Memory B cell (primary cell): ENCODE measurements around the gene MAGI2.

Experiments
- ATAC-seq: fragments of 150-1000 bp; cut with Tn5 transposase; 2 replicates; pipeline ENCODE4 v1.10.0; 2021; ENCODE audit warnings: low read depth, mild to moderate bottlenecking, moderate library complexity
- DNase-seq, 2 donors: peaks; one replicate each; pipeline ENCODE4 v3.0.0; 2022; ENCODE audit warnings: low spot score in 2 of 2
- H3K27ac Mint-ChIP-seq: one replicate; pipeline ENCODE4 v1.8.0; 2022; ENCODE audit warnings: mild to moderate bottlenecking, moderate library complexity, mixed read lengths
- H3K27me3 Mint-ChIP-seq: one replicate; pipeline ENCODE4 v1.8.0; 2022; ENCODE audit warnings: mixed read lengths
- H3K36me3 Mint-ChIP-seq: one replicate; pipeline ENCODE4 v1.8.0; 2022; ENCODE audit warnings: mild to moderate bottlenecking, mixed read lengths
- H3K4me1 Mint-ChIP-seq: one replicate; pipeline ENCODE4 v1.8.0; 2022; ENCODE audit warnings: mixed read lengths
- H3K4me3 Mint-ChIP-seq: one replicate; pipeline ENCODE4 v1.8.0; 2022; ENCODE audit warnings: mild to moderate bottlenecking, moderate library complexity, mixed read lengths
- H3K9me3 Mint-ChIP-seq: one replicate; pipeline ENCODE4 v1.8.0; 2022; ENCODE audit warnings: mixed read lengths

The MAGI2 gene

DNA sequence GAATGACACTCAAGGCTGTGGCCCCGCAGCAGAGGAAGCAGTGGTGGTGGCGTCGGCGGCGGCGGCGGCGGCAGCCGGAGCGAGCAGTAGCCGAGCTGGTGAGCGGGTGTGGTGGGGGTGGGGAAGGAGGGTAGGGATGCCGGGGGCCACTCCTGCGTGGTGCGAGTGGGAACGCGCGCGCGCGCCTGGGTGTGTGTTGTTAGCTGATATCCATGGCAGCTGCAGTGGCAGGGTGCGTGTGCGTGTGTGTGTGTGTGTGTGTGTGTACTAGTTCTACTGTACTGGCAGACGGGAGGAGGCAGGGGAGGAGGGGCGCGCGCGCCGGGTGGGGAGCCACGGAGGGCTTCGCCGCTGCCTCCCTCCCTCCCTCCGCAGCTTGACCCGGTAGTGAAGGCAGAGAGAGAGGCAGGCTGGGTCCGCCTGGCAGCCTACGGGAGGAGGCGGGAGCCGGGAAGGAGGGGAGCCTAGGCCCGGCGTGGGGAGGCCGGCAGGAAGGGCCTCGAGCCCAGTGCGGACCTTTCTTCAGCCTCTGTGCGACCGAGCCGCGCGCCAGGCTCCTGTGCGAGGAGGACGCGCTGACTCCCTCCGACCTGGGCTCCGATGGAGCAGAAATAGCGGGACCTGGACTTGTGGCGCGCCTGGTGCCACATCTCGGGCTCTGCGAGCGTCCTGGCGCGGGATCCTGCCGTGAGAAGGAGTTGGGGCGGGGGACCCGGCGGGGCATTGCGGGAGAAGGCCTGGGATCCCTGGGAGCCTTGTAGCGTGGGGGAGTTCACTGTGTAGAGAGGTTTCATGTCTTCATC lies at the start of gene MAGI2:
TSS of gene MAGI2 (minus strand) at position 110 of the 803 bp plus-strand sequence. CDS start 347 bp downstream, outside the sequence.
- DNase-seq (no peak), ATAC-seq (no peak)
- H3K4me1 Mint-ChIP-seq, result peaks cover 4% of the 10 kb centered on the region
- H3K36me3 Mint-ChIP-seq, result peaks cover 7% of the 10 kb centered on the region
- peaks cover 3% of the 10 kb centered on the region for H3K9me3 Mint-ChIP-seq
- no peak within 1 kb of the TSS for H3K27ac Mint-ChIP-seq
- peaks cover 15% of the 10 kb centered on the region for H3K27me3 Mint-ChIP-seq
- H3K4me3 Mint-ChIP-seq, result no peak within 1 kb of the TSS

DNA sequence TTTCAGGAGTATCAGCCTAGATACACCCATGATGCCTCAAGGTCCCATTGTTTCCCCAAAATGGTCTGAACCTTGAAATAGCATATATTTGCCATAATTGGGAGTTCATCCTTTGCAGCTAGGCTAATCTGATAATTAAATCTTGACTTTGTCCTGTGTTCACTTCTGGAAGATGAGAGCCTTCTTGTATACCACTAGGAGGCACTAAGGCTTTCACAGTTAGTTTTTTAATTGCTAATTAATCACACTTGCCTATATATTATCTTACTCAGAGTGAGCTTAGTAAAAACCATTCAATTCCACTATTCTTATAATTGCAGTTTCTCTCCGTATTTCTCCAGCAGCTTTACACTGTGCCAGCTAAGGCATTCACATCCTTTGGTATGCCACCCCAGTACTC lies 48.7 kb upstream of the MAGI2 start:
- ATAC-seq (no peak), DNase-seq (no peak)
- no peaks in the 10 kb centered on the region for H3K27me3 Mint-ChIP-seq
- H3K27ac Mint-ChIP-seq, result no peak overlapping the region
- H3K9me3 Mint-ChIP-seq, result peaks cover 5% of the 10 kb centered on the region
- no peaks in the 10 kb centered on the region for H3K4me1 Mint-ChIP-seq
- H3K36me3 Mint-ChIP-seq, result no peaks in the 10 kb centered on the region
- H3K4me3 Mint-ChIP-seq, result no peak overlapping the region

DNA sequence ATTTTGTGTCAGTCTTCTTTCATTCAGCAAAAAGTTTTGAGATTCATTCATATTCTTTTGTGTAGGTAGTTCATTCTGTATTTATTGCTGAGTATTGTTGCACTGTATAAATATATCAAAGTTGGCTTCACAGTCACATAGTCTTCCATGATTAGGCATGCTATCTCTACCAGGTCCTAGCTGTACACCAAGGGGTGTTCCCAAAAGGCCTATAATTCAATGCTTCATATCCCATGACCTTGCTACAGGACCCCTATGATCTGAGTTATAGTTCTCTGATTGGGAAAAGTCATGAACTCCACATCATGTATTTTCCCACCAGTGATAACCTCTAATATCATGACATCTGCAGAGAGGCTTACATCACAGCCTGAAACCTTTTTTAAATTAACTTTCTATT lies 47.3 kb upstream of the MAGI2 start:
- Mint-ChIP-seq H3K27ac (no peak overlapping the region), H3K27me3 (no peaks in the 10 kb centered on the region), H3K9me3 (peaks cover 4% of the 10 kb centered on the region), H3K36me3 (no peaks in the 10 kb centered on the region), H3K4me3 (no peak overlapping the region), H3K4me1 (no peaks in the 10 kb centered on the region)
- no peak for ATAC-seq
- DNase-seq, result no peak

DNA sequence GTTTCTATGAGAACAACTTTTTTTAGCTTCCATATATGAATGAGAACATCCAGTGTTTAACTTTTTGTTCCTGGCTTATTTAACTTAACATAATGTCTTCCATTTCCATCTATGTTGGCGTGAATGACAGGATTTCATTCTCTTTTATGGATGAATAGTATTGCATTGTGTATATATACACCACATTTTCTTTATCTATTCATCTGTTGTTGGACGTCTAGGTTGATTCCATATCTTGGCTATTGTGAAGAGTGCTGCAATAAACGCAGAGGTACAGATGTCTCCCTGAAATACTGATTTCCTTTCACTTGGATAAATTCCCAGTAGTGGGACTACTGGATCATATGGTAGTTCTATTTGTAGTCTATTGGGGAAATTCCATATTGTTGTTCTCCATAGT lies 44.3 kb upstream of the MAGI2 start:
- no peaks in the 10 kb centered on the region for H3K36me3 Mint-ChIP-seq
- no peaks in the 10 kb centered on the region for H3K27me3 Mint-ChIP-seq
- no peak overlapping the region for H3K27ac Mint-ChIP-seq
- no peak for ATAC-seq
- DNase-seq, result no peak
- no peaks in the 10 kb centered on the region for H3K4me1 Mint-ChIP-seq
- H3K9me3 Mint-ChIP-seq, result peaks cover 6% of the 10 kb centered on the region
- H3K4me3 Mint-ChIP-seq, result no peak overlapping the region

DNA sequence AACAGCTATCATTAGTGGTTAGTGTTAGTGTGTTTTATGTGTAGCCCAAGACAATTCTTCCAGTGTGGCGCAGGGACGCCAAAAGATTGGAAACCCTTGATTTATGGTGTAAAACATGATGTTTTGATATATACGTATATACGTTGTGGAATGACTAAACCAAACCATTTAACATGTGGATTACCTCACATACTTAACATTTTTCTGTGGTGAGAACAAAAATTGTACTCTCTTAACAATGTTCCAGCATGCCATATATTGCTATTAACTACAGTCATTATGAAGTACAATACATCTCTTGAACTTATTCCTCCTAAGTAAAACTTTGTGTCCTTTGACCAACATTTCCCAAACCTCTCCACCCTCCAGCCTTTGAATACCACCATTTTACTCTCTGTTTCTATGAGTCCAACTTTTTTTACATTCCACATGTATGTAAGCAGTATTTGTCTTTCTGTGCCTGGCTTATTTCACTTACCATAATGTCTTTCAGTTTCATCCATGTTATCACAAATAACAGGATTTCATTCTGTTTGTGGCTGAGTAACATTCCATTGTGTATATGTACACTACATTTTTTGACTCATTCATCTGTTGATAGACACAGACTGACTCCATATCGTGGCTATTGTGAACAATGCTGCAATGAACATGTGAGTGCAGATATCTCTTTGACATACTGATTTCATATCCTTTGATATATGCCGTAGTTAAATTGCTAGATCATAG lies 42.2 kb upstream of the MAGI2 start:
- H3K4me3 Mint-ChIP-seq, result no peak overlapping the region
- H3K27ac Mint-ChIP-seq, result no peak overlapping the region
- ATAC-seq (no peak), DNase-seq (no peak)
- H3K27me3 Mint-ChIP-seq, result no peaks in the 10 kb centered on the region
- H3K9me3 Mint-ChIP-seq, result peaks cover 6% of the 10 kb centered on the region
- H3K4me1 Mint-ChIP-seq, result no peaks in the 10 kb centered on the region
- H3K36me3 Mint-ChIP-seq, result no peaks in the 10 kb centered on the region

DNA sequence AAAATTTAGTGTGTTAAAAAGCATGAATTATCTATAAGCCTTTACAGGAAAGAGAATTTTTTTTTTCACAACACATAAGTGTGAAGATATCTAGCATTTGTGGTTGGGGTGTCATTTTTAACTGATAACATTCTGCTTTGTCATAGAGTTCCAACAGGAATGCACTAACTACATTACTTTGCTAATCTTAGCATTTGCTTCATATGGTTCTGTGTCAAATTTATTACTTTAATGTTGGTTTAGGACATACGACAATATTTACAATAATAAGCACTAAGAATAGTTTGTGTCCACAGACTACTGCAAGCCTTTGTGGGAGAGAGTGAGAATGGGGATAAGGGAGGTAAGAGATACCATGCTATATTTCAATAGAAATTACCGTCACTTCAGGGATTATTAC lies 40.6 kb upstream of the MAGI2 start:
- Mint-ChIP-seq H3K4me1 (no peaks in the 10 kb centered on the region), H3K9me3 (peaks cover 6% of the 10 kb centered on the region), H3K36me3 (no peaks in the 10 kb centered on the region), H3K27ac (no peak overlapping the region), H3K4me3 (no peak overlapping the region), H3K27me3 (no peaks in the 10 kb centered on the region)
- no peak for DNase-seq
- no peak for ATAC-seq

DNA sequence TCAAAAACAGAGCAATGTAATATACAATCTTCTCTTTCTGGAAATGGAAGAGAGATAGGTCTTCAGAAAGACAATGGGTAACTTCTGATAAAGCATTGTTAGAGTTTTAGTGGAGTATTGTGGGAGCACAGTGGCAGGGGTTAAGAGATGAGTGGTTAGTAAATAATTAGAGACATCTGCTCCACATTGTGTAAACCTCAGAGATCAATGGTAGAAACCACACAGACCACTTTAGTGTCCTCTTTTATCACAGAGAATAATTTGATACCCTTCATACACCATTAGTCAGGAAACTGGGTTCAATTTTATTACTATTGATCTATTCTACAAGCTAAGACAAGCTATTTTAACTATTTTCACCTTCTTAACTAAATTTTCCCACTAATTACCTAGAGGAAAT lies 35.9 kb upstream of the MAGI2 start:
- no peaks in the 10 kb centered on the region for H3K36me3 Mint-ChIP-seq
- no peak overlapping the region for H3K27ac Mint-ChIP-seq
- no peak overlapping the region for H3K4me3 Mint-ChIP-seq
- H3K4me1 Mint-ChIP-seq, result no peaks in the 10 kb centered on the region
- H3K9me3 Mint-ChIP-seq, result peaks cover 2% of the 10 kb centered on the region
- H3K27me3 Mint-ChIP-seq, result no peaks in the 10 kb centered on the region
- DNase-seq, result no peak
- no peak for ATAC-seq

DNA sequence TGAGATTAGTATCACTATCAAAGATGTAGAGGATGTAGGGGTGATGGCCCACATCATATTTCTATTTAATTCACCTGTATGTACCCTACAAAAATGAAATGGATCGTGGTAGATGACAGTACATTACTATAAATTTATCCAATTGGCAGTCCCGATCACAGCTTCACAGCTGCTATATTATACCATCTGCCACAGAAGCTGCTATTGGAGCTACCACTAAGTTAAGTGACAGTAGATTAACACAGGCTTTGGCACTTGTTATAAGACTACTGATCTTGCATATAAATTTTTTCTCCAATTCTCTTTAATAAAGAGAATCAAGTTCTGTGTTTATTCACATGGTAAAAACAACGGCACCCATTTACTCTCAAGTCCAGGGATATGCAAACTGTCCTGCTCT lies 24.9 kb upstream of the MAGI2 start:
- no peak for ATAC-seq
- DNase-seq, result no peak
- no peaks in the 10 kb centered on the region for H3K36me3 Mint-ChIP-seq

DNA sequence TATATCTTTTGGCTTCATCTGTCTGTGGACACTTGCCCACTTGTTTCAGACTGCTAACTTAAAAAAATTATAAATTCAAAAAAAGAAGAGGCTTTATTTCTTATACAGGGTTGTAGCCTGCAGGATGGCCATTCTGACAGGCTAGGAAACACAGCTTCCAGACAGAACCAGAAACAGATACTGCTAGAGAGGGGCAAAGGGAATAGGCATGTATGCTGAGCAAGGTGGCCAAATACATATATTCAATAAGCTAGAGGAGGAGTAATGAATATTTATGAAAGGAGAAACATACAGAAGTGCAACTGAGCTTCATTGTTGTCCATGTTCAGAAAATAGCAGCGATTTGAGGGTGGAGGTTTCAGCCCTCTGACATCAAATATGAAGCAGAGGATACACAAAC lies 22.0 kb upstream of the MAGI2 start:
- no peak for DNase-seq
- no peak overlapping the region for H3K27ac Mint-ChIP-seq
- H3K9me3 Mint-ChIP-seq, result no peaks in the 10 kb centered on the region
- no peaks in the 10 kb centered on the region for H3K36me3 Mint-ChIP-seq
- no peak overlapping the region for H3K4me3 Mint-ChIP-seq
- no peaks in the 10 kb centered on the region for H3K27me3 Mint-ChIP-seq
- no peak for ATAC-seq
- no peaks in the 10 kb centered on the region for H3K4me1 Mint-ChIP-seq

More for the DNA sequence above, 24.9 kb upstream of the MAGI2 start:
- no peak overlapping the region for H3K4me3 Mint-ChIP-seq
- no peaks in the 10 kb centered on the region for H3K27me3 Mint-ChIP-seq
- no peaks in the 10 kb centered on the region for H3K4me1 Mint-ChIP-seq
- H3K27ac Mint-ChIP-seq, result no peak overlapping the region
- H3K9me3 Mint-ChIP-seq, result peaks cover 2% of the 10 kb centered on the region

DNA sequence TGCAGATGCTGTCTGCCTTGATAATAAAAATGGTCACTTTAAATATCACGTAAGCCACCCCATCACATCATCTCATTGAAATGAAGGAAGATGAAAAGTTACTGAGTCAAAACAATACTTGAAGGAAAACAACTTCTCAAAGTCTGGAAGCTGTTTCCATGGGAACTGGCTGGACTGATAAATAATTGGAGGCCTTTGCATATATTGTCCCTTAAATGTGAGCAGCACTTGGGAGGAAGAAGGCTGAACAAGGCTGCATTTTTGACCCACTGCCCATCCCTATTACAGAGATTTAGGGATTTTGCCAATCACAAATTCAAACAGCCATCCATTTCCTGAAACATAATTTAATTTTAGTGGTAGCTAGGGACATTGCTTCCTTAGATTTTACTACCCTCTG lies 18.2 kb upstream of the MAGI2 start:
- no peak overlapping the region for H3K4me3 Mint-ChIP-seq
- ATAC-seq, result no peak
- H3K4me1 Mint-ChIP-seq, result no peaks in the 10 kb centered on the region
- no peak overlapping the region for H3K27ac Mint-ChIP-seq
- no peaks in the 10 kb centered on the region for H3K36me3 Mint-ChIP-seq
- DNase-seq, result no peak
- H3K9me3 Mint-ChIP-seq, result peaks cover 3% of the 10 kb centered on the region
- H3K27me3 Mint-ChIP-seq, result no peaks in the 10 kb centered on the region

DNA sequence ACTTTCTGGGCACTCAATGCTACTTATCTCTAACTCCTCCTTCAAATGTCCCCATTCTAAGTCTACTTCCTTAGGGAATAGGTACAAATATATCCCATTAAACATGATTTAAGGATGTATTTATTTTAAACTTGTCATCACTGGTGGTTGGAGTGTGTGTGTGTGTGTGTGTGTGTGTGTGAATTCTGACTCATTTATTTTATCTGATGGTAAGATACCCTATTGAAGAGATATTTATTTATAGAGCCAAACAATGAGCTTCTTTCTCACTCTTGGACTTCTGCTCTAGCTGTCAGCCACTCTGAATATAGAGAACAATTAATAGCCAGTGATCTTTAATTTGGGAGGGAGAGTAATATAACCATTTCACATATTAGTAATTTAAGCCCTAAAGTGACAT lies 17.8 kb upstream of the MAGI2 start:
- no peak for ATAC-seq
- Mint-ChIP-seq H3K9me3 (peaks cover 3% of the 10 kb centered on the region), H3K4me1 (no peaks in the 10 kb centered on the region), H3K36me3 (no peaks in the 10 kb centered on the region), H3K27me3 (no peaks in the 10 kb centered on the region), H3K4me3 (no peak overlapping the region), H3K27ac (no peak overlapping the region)
- no peak for DNase-seq

DNA sequence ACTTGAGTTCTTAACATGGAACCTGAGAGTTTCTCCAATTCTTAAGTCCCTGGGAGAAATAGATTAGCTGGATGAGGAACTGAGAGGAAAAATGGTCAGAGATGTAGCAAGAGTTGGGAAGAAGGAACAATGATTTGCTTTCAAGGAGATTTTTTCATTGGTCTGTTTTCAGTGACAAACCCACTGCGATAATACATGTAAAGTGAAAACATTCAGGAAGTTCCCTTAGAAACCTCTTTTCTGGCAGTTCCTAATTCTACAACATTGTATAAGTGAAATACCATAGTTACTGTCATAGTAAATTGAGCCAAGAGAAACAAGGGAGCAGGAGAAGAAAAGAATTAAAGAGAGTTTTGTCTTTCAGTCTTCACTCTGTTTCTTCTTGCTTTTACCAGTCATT lies 12.1 kb upstream of the MAGI2 start:
- no peak for DNase-seq
- Mint-ChIP-seq H3K4me3 (no peak overlapping the region), H3K36me3 (no peaks in the 10 kb centered on the region), H3K27ac (no peak overlapping the region), H3K9me3 (peaks cover 3% of the 10 kb centered on the region), H3K4me1 (no peaks in the 10 kb centered on the region), H3K27me3 (no peaks in the 10 kb centered on the region)
- no peak for ATAC-seq

DNA sequence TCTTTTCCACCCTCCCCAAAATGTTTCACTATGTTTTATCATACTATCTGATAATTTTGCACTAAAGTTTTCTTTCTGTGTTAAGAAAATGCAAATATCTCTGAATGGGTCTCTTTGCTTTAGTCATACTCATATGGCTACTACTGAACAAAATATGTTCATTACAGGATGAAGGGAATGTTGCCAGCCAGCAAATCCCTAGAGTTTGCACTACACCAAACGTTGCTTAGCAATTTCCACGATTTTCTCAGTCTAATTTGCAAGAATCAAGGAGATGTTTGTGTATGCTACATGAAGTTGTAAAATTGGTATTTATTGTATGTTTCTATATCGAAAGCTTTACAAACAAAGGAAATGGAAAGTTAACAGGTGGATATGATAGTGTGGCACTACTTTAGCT lies 10.6 kb upstream of the MAGI2 start:
- H3K9me3 Mint-ChIP-seq, result peaks cover 4% of the 10 kb centered on the region
- ATAC-seq, result no peak
- H3K4me1 Mint-ChIP-seq, result no peaks in the 10 kb centered on the region
- H3K27me3 Mint-ChIP-seq, result no peaks in the 10 kb centered on the region
- no peaks in the 10 kb centered on the region for H3K36me3 Mint-ChIP-seq
- no peak overlapping the region for H3K4me3 Mint-ChIP-seq
- no peak for DNase-seq
- H3K27ac Mint-ChIP-seq, result no peak overlapping the region

DNA sequence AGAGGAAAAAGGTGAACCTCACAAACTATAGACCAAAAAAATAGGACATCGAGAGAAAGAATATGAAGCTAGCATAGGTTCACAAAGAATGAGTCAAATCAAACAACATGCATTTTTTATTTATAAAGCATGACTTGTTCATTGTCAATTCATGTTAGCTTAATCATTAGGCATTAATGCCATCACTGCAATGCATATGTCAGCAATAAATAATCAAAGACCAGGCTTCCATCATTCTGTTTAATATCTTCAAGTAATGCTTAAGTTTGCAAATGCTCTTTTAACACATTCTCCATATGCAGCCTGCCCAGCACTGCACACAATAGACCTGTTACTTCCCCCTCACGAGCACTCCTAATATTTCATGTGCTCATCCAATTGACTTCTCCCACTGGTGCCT lies 8.9 kb upstream of the MAGI2 start:
- Mint-ChIP-seq H3K9me3 (peaks cover 1% of the 10 kb centered on the region), H3K27ac (no peak overlapping the region), H3K27me3 (no peaks in the 10 kb centered on the region), H3K36me3 (no peaks in the 10 kb centered on the region), H3K4me1 (no peaks in the 10 kb centered on the region), H3K4me3 (no peak overlapping the region)
- no peak for ATAC-seq
- DNase-seq, result no peak

DNA sequence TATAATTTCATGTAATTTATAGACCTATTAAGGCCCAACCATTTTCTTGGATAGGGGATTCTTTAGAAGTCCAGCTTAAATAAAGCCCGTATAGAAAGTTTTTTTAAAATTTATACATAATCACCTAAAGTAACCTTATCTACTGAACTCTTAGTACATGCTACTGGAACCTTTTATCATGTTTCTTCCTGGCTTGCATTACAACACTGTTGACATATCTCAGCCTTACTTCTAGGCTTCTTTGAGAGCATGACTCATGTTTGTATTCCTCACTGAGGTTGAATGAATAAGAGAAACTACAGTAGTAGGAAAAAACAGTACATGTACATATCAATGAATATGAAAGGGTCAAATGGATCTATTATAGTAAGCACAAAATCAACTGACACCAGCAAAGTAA lies 8.2 kb upstream of the MAGI2 start:
- Mint-ChIP-seq H3K36me3 (no peaks in the 10 kb centered on the region), H3K4me3 (no peak overlapping the region), H3K9me3 (peaks cover 2% of the 10 kb centered on the region), H3K27ac (no peak overlapping the region), H3K27me3 (no peaks in the 10 kb centered on the region), H3K4me1 (no peaks in the 10 kb centered on the region)
- ATAC-seq (no peak), DNase-seq (no peak)
